ENCODE results near the gene CLDN24.

Gene CLDN24

GRCh38 chr4:183349673-183350072 is 27.4 kb upstream of the CLDN24 start:
- 91% methylated on average over 9 of the region's 9 CpGs for WGBS
- H3K18ac ChIP-seq (ENCODE audit: low read depth in 1 of 2, low read length in 2 of 2), result no peak overlapping the region
- no peak overlapping the region for H3K4me2 ChIP-seq (ENCODE audit: low read length, poor library complexity, severe bottlenecking)
- no peaks in the 10 kb centered on the region for H3K9me3 ChIP-seq (ENCODE audit: control insufficient read depth, low read length)
- H3K14ac ChIP-seq (ENCODE audit: low read length in 2 of 2), result no peak overlapping the region
- no peak overlapping the region for H2BK12ac ChIP-seq (ENCODE audit: low read length in 2 of 2)
- peak overlapping the region; percentile 29 for H3K9ac ChIP-seq (ENCODE audit: low read length)
- H2AK5ac ChIP-seq (ENCODE audit: low read length, severe bottlenecking), result no peak overlapping the region
- H4K91ac ChIP-seq (ENCODE audit: low read length), result no peak overlapping the region
- H2AFZ ChIP-seq (ENCODE audit: low read depth, low read length), result no peak overlapping the region
- no peak overlapping the region for H3K27ac ChIP-seq (ENCODE audit: low read length, poor library complexity, severe bottlenecking)
- no peaks in the 10 kb centered on the region for H3K36me3 ChIP-seq (ENCODE audit: control insufficient read depth in 1 of 2, insufficient read depth in 2 of 2, low read depth in 1 of 2, low read length in 2 of 2)
- no peak overlapping the region for H3K23ac ChIP-seq (ENCODE audit: low read length in 2 of 2)
- peaks cover 0 to 20% of the 10 kb centered on the region in 2 experiments for H3K27me3 ChIP-seq (ENCODE audit: control insufficient read depth in 1 of 2, insufficient read depth in 1 of 2, low read length in 2 of 2)
- no peak overlapping the region for H3K4me3 ChIP-seq (ENCODE audit: insufficient read depth in 1 of 2, low read depth in 1 of 2, low read length in 2 of 2)
- peaks cover 5% of the 10 kb centered on the region for H3K4me1 ChIP-seq (ENCODE audit: control insufficient read depth, insufficient read depth, low read depth, low read length)
- no peak overlapping the region for H3K4ac ChIP-seq (ENCODE audit: low read depth in 1 of 2, low read length in 2 of 2)
- no peak overlapping the region for H2BK120ac ChIP-seq (ENCODE audit: low read depth, low read length)
- no peaks in the 10 kb centered on the region for H3K79me1 ChIP-seq (replicated peaks; ENCODE audit: low read length, poor library complexity, severe bottlenecking)
- DNase-seq, result peak; percentile 35
- no peak overlapping the region for H4K8ac ChIP-seq (ENCODE audit: low read length)
- H2BK15ac ChIP-seq (ENCODE audit: low read depth, poor library complexity, severe bottlenecking), result no peak overlapping the region
- no peak overlapping the region for H2BK5ac ChIP-seq (ENCODE audit: low read depth, low read length, poor library complexity, severe bottlenecking)

GRCh38 chr4:183348706-183349659 is 26.8 kb upstream of the CLDN24 start:
- Histone ChIP-seq H3K4me2 (ENCODE audit: low read length, poor library complexity, severe bottlenecking) (no peak overlapping the region), H3K79me1 (replicated peaks; ENCODE audit: low read length, poor library complexity, severe bottlenecking) (no peaks in the 10 kb centered on the region), H3K9me3 (ENCODE audit: control insufficient read depth, low read length) (no peaks in the 10 kb centered on the region), H2BK5ac (ENCODE audit: low read depth, low read length, poor library complexity, severe bottlenecking) (no peak overlapping the region), H3K14ac (ENCODE audit: low read length in 2 of 2) (no peak overlapping the region), H3K36me3 (ENCODE audit: control insufficient read depth in 1 of 2, insufficient read depth in 2 of 2, low read depth in 1 of 2, low read length in 2 of 2) (no peaks in the 10 kb centered on the region), H3K4me1 (ENCODE audit: control insufficient read depth, insufficient read depth, low read depth, low read length) (peaks cover 5% of the 10 kb centered on the region), H4K91ac (ENCODE audit: low read length) (peak overlapping the region; percentile 93), H3K23ac (ENCODE audit: low read length in 2 of 2) (no peak overlapping the region), H3K18ac (ENCODE audit: low read depth in 1 of 2, low read length in 2 of 2) (peak overlapping the region; percentile 86 to 89), H3K4me3 (ENCODE audit: insufficient read depth in 1 of 2, low read depth in 1 of 2, low read length in 2 of 2) (no peak overlapping the region), H2BK120ac (ENCODE audit: low read depth, low read length) (peak overlapping the region; percentile 74), H4K8ac (ENCODE audit: low read length) (peak overlapping the region; percentile 85), H2BK15ac (ENCODE audit: low read depth, poor library complexity, severe bottlenecking) (peak overlapping the region; percentile 49), H3K27ac (ENCODE audit: low read length, poor library complexity, severe bottlenecking) (no peak overlapping the region), H3K9ac (ENCODE audit: low read length) (peak overlapping the region; percentile 29), H3K27me3 (ENCODE audit: control insufficient read depth in 1 of 2, insufficient read depth in 1 of 2, low read length in 2 of 2) (peaks cover 0 to 15% of the 10 kb centered on the region in 2 experiments), H3K4ac (ENCODE audit: low read depth in 1 of 2, low read length in 2 of 2) (peak overlapping the region in 1 of 2 experiments; percentile 76), H2AK5ac (ENCODE audit: low read length, severe bottlenecking) (no peak overlapping the region), H2AFZ (ENCODE audit: low read depth, low read length) (peak overlapping the region; percentile 34), H2BK12ac (ENCODE audit: low read length in 2 of 2) (peak overlapping the region; percentile 16 to 90)
- DNase-seq, result peak; percentile 92
- 61% methylated on average over 13 of the region's 17 CpGs for WGBS

GRCh38 chr4:183348136-183348535 is 25.9 kb upstream of the CLDN24 start:
- peak overlapping the region; percentile 74 for H2BK120ac ChIP-seq (ENCODE audit: low read depth, low read length)
- no peak overlapping the region for H2BK5ac ChIP-seq (ENCODE audit: low read depth, low read length, poor library complexity, severe bottlenecking)
- H3K18ac ChIP-seq (ENCODE audit: low read depth in 1 of 2, low read length in 2 of 2), result peak overlapping the region; percentile 69 to 89
- no peak overlapping the region for H3K4me3 ChIP-seq (ENCODE audit: insufficient read depth in 1 of 2, low read depth in 1 of 2, low read length in 2 of 2)
- peak overlapping the region; percentile 34 for H4K91ac ChIP-seq (ENCODE audit: low read length)
- peak overlapping the region in 1 of 2 experiments; percentile 72 for H2BK12ac ChIP-seq (ENCODE audit: low read length in 2 of 2)
- no peak overlapping the region for H3K4me2 ChIP-seq (ENCODE audit: low read length, poor library complexity, severe bottlenecking)
- H3K9me3 ChIP-seq (ENCODE audit: control insufficient read depth, low read length), result no peaks in the 10 kb centered on the region
- no peak for DNase-seq
- H3K79me1 ChIP-seq (replicated peaks; ENCODE audit: low read length, poor library complexity, severe bottlenecking), result no peaks in the 10 kb centered on the region
- H3K36me3 ChIP-seq (ENCODE audit: control insufficient read depth in 1 of 2, insufficient read depth in 2 of 2, low read depth in 1 of 2, low read length in 2 of 2), result no peaks in the 10 kb centered on the region
- H3K27ac ChIP-seq (ENCODE audit: low read length, poor library complexity, severe bottlenecking), result no peak overlapping the region
- no peak overlapping the region for H3K9ac ChIP-seq (ENCODE audit: low read length)
- H2AK5ac ChIP-seq (ENCODE audit: low read length, severe bottlenecking), result no peak overlapping the region
- H3K4ac ChIP-seq (ENCODE audit: low read depth in 1 of 2, low read length in 2 of 2), result peak overlapping the region in 1 of 2 experiments; percentile 61
- 98% methylated on average over 12 of the region's 12 CpGs for WGBS
- peaks cover 0 to 17% of the 10 kb centered on the region in 2 experiments for H3K27me3 ChIP-seq (ENCODE audit: control insufficient read depth in 1 of 2, insufficient read depth in 1 of 2, low read length in 2 of 2)
- H3K23ac ChIP-seq (ENCODE audit: low read length in 2 of 2), result no peak overlapping the region
- H3K14ac ChIP-seq (ENCODE audit: low read length in 2 of 2), result no peak overlapping the region
- no peak overlapping the region for H2AFZ ChIP-seq (ENCODE audit: low read depth, low read length)
- peaks cover 5% of the 10 kb centered on the region for H3K4me1 ChIP-seq (ENCODE audit: control insufficient read depth, insufficient read depth, low read depth, low read length)
- peak overlapping the region; percentile 37 for H2BK15ac ChIP-seq (ENCODE audit: low read depth, poor library complexity, severe bottlenecking)
- peak overlapping the region; percentile 85 for H4K8ac ChIP-seq (ENCODE audit: low read length)

- Histone ChIP-seq H4K91ac (ENCODE audit: low read length) (peak overlapping the region; percentile 34), H3K18ac (ENCODE audit: low read depth in 1 of 2, low read length in 2 of 2) (peak overlapping the region; percentile 60 to 69), H3K14ac (ENCODE audit: low read length in 2 of 2) (no peak overlapping the region), H3K4ac (ENCODE audit: low read depth in 1 of 2, low read length in 2 of 2) (no peak overlapping the region), H3K4me3 (ENCODE audit: insufficient read depth in 1 of 2, low read depth in 1 of 2, low read length in 2 of 2) (no peak overlapping the region), H3K23ac (ENCODE audit: low read length in 2 of 2) (no peak overlapping the region), H4K8ac (ENCODE audit: low read length) (no peak overlapping the region), H2BK15ac (ENCODE audit: low read depth, poor library complexity, severe bottlenecking) (peak overlapping the region; percentile 60), H3K27ac (ENCODE audit: low read length, poor library complexity, severe bottlenecking) (no peak overlapping the region), H3K79me1 (replicated peaks; ENCODE audit: low read length, poor library complexity, severe bottlenecking) (no peaks in the 10 kb centered on the region), H3K9me3 (ENCODE audit: control insufficient read depth, low read length) (no peaks in the 10 kb centered on the region), H2AK5ac (ENCODE audit: low read length, severe bottlenecking) (no peak overlapping the region), H3K4me1 (ENCODE audit: control insufficient read depth, insufficient read depth, low read depth, low read length) (peaks cover 7% of the 10 kb centered on the region), H2BK5ac (ENCODE audit: low read depth, low read length, poor library complexity, severe bottlenecking) (no peak overlapping the region), H2AFZ (ENCODE audit: low read depth, low read length) (peak overlapping the region; percentile 29), H2BK12ac (ENCODE audit: low read length in 2 of 2) (peak overlapping the region in 1 of 2 experiments; percentile 72), H2BK120ac (ENCODE audit: low read depth, low read length) (no peak overlapping the region), H3K9ac (ENCODE audit: low read length) (no peak overlapping the region), H3K4me2 (ENCODE audit: low read length, poor library complexity, severe bottlenecking) (no peak overlapping the region), H3K36me3 (ENCODE audit: control insufficient read depth in 1 of 2, insufficient read depth in 2 of 2, low read depth in 1 of 2, low read length in 2 of 2) (no peaks in the 10 kb centered on the region), H3K27me3 (ENCODE audit: control insufficient read depth in 1 of 2, insufficient read depth in 1 of 2, low read length in 2 of 2) (peaks cover 0 to 14% of the 10 kb centered on the region in 2 experiments)
- peak; percentile 49 for DNase-seq
- WGBS, result 71% methylated on average over 3 of the region's 4 CpGs
Observed at GRCh38 chr4:183347566-183347965, 25.3 kb upstream of the CLDN24 start.
